Chondrocyte (in vitro differentiated cells): ENCODE data around the gene PPM1H. TPM values are rescaled to one million over a fixed set of nuclear protein-coding genes. Genes with fewer than 3 reads are reported as not detected.

ENCODE experiments used
- DNase-seq: peaks from one replicate; pipeline ENCODE4 v3.0.0; 2021; ENCODE audit warnings: mixed read lengths, low spot score
- H3K27ac Mint-ChIP-seq: one replicate; pipeline ENCODE4 v1.8.0; 2021; ENCODE audit warnings: mild to moderate bottlenecking, moderate library complexity, mixed read lengths; ENCODE audit not compliant: unreplicated experiment
- H3K27me3 Mint-ChIP-seq: 2 replicates; pipeline ENCODE4 v1.8.0; 2021; ENCODE audit warnings: low read depth, mixed read lengths
- H3K36me3 Mint-ChIP-seq: 2 replicates; pipeline ENCODE4 v1.8.0; 2021; ENCODE audit warnings: low read depth, mixed read lengths
- H3K4me1 Mint-ChIP-seq: 2 replicates; pipeline ENCODE4 v1.8.0; 2021; ENCODE audit warnings: low read depth, mild to moderate bottlenecking, mixed read lengths
- H3K4me3 Mint-ChIP-seq: one replicate; pipeline ENCODE4 v1.8.0; 2021; ENCODE audit warnings: mild to moderate bottlenecking, moderate library complexity, mixed read lengths; ENCODE audit not compliant: unreplicated experiment
- H3K9me3 Mint-ChIP-seq: 2 replicates; pipeline ENCODE4 v1.8.0; 2021; ENCODE audit warnings: low read depth, mixed read lengths
- CTCF ChIP-seq: fragments of 200-600 bp; sonication (generic); IDR thresholded peaks from 2 replicates; pipeline ENCODE4 v1.5.0; 2021; ENCODE audit warnings: antibody characterized with exemption, mild to moderate bottlenecking, moderate library complexity
- total RNA-seq: library from RNA; stranded (reverse); gene quantifications from 3 replicates; pipeline ENCODE4 v1.2.1, GENCODE V29; 2021

Gene PPM1H
- total RNA-seq, 1 donor from 2014 or later = 34.3 TPM

- no peaks in the 10 kb centered on the region for H3K9me3 Mint-ChIP-seq
- no peak for TF ChIP-seq CTCF
- no peaks in the 10 kb centered on the region for H3K27me3 Mint-ChIP-seq
- no peak overlapping the region for H3K4me3 Mint-ChIP-seq
- no peak overlapping the region for H3K27ac Mint-ChIP-seq
- peaks cover 50% of the 10 kb centered on the region for H3K4me1 Mint-ChIP-seq
- DNase-seq = no peak
- peaks cover 11% of the 10 kb centered on the region for H3K36me3 Mint-ChIP-seq
Measured at GRCh38 chr12:62716866-62717525, 218.0 kb downstream of the PPM1H start.

GRCh38 chr12:62716037-62716436, 218.9 kb downstream of the PPM1H start:
- TF ChIP-seq CTCF = no peak
- DNase-seq = no peak
- Mint-ChIP-seq H3K4me3 (no peak overlapping the region), H3K27me3 (no peaks in the 10 kb centered on the region), H3K27ac (no peak overlapping the region), H3K9me3 (no peaks in the 10 kb centered on the region), H3K4me1 (peaks cover 53% of the 10 kb centered on the region), H3K36me3 (peaks cover 13% of the 10 kb centered on the region)

GRCh38 chr12:62714774-62715721, 219.9 kb downstream of the PPM1H start:
- no peak for TF ChIP-seq CTCF
- H3K9me3 Mint-ChIP-seq = no peaks in the 10 kb centered on the region
- H3K4me1 Mint-ChIP-seq = peaks cover 46% of the 10 kb centered on the region
- no peaks in the 10 kb centered on the region for H3K27me3 Mint-ChIP-seq
- no peak for DNase-seq
- no peak overlapping the region for H3K4me3 Mint-ChIP-seq
- peak overlapping the region; percentile 41 for H3K27ac Mint-ChIP-seq
- peaks cover 13% of the 10 kb centered on the region for H3K36me3 Mint-ChIP-seq

- peaks cover 46% of the 10 kb centered on the region for H3K4me1 Mint-ChIP-seq
- no peak overlapping the region for H3K4me3 Mint-ChIP-seq
- H3K36me3 Mint-ChIP-seq = peaks cover 14% of the 10 kb centered on the region
- no peak for DNase-seq
- H3K9me3 Mint-ChIP-seq = no peaks in the 10 kb centered on the region
- H3K27ac Mint-ChIP-seq = peak overlapping the region; percentile 49
- TF ChIP-seq CTCF = no peak
- H3K27me3 Mint-ChIP-seq = no peaks in the 10 kb centered on the region
Measured at GRCh38 chr12:62714181-62714773, 220.7 kb downstream of the PPM1H start.

- Mint-ChIP-seq H3K4me1 (peaks cover 47% of the 10 kb centered on the region), H3K9me3 (no peaks in the 10 kb centered on the region), H3K27ac (no peak overlapping the region), H3K36me3 (peaks cover 12% of the 10 kb centered on the region), H3K4me3 (no peak overlapping the region), H3K27me3 (no peaks in the 10 kb centered on the region)
- no peak for DNase-seq
- TF ChIP-seq CTCF = no peak
Measured at GRCh38 chr12:62713723-62714122, 221.2 kb downstream of the PPM1H start.
